Left ventricle myocardium inferior (tissue), 1 donor: ENCODE data around the gene FBXO3. TPM values are rescaled to one million over a fixed set of nuclear protein-coding genes. Genes with fewer than 3 reads are reported as not detected.

ENCODE experiments used
- DNase-seq: peaks from one replicate; pipeline ENCODE4 v3.0.0-alpha.2; 2020
- H3K27ac ChIP-seq: fragments of 200-600 bp; replicated peaks from 2 replicates; pipeline ENCODE4 v1.8.0; 2021
- H3K27me3 ChIP-seq: fragments of 200-600 bp; 2 replicates; pipeline ENCODE4 v1.8.0; 2021; ENCODE audit warnings: low read depth
- H3K36me3 ChIP-seq: fragments of 200-600 bp; 2 replicates; pipeline ENCODE4 v1.8.0; 2021
- H3K4me1 ChIP-seq: fragments of 200-600 bp; 2 replicates; pipeline ENCODE4 v1.8.0; 2021
- H3K4me3 ChIP-seq: fragments of 200-600 bp; 2 replicates; pipeline ENCODE4 v1.8.0; 2021; ENCODE audit warnings: mild to moderate bottlenecking, moderate library complexity
- H3K9me3 ChIP-seq: fragments of 200-600 bp; replicated peaks from 2 replicates; pipeline ENCODE4 v1.8.0; 2021
- CTCF ChIP-seq: fragments of 200-600 bp; IDR thresholded peaks from 2 replicates; pipeline ENCODE4 v1.8.0; 2021; ENCODE audit warnings: antibody characterized with exemption, mild to moderate bottlenecking, borderline replicate concordance
- intact Hi-C: fragments of 100-400 bp; cut with micrococcal nuclease; formaldehyde crosslinking; loops from one replicate; pipeline ENCODE4 v1.11.0; 2022
- total RNA-seq: library from RNA; stranded (reverse); fragmentation: NEBNext Ultra II Directional; extraction: Animal tissue kit (Norgen Biotek cat#: 25700); gene quantifications from one replicate; pipeline ENCODE4 v1.2.1, GENCODE V29; 2021
- donor health status: DM: no; HTN: yes; CAD: no; lungs with severe emphysema.

FBXO3 gene
- total RNA-seq, 1 donor from 2014 or later, result 49.8 TPM

DNA sequence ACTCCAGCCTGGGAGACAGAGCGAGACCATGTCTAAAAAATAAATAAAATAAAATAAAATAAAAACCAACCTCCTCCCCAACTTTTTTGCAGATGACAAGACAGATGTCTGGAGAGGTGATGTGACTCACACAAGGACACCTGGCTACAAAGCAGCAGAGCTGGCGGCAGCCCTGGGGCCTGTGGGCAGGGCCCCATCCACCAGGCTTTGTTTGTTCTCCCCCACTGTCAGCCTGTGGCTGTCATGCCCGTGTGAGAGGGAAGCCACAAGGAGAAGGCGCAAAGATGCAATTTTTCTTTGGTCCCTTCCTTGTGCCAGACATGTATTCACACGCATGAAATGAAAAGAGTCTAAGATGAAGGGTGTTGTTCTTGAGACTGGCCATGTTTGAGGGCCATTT lies 54.7 kb downstream of the FBXO3 start:
- intact Hi-C loops, result no loop called here
- H3K4me1 ChIP-seq, result peaks cover 100% of the 10 kb centered on the region

GRCh38 chr11:33718440-33718839 lies 55.9 kb downstream of the FBXO3 start:
- no peak for TF ChIP-seq CTCF
- peaks cover 100% of the 10 kb centered on the region for H3K4me1 ChIP-seq
- peaks cover 82% of the 10 kb centered on the region for H3K36me3 ChIP-seq
- H3K9me3 ChIP-seq, result no peaks in the 10 kb centered on the region
- DNase-seq, result no peak
- H3K4me3 ChIP-seq, result no peak overlapping the region
- intact Hi-C loops, result no loop called here
- H3K27ac ChIP-seq, result peak overlapping the region; percentile 93
- H3K27me3 ChIP-seq, result no peaks in the 10 kb centered on the region

More for the DNA sequence above, 54.7 kb downstream of the FBXO3 start:
- H3K27me3 ChIP-seq, result no peaks in the 10 kb centered on the region
- no peak for TF ChIP-seq CTCF
- H3K9me3 ChIP-seq, result no peaks in the 10 kb centered on the region
- no peak overlapping the region for H3K4me3 ChIP-seq
- no peak for DNase-seq
- peaks cover 71% of the 10 kb centered on the region for H3K36me3 ChIP-seq
- peak overlapping the region; percentile 93 for H3K27ac ChIP-seq

GRCh38 chr11:33716243-33716642 lies 58.1 kb downstream of the FBXO3 start:
- Histone ChIP-seq H3K36me3 (peaks cover 90% of the 10 kb centered on the region), H3K9me3 (no peaks in the 10 kb centered on the region), H3K4me3 (no peak overlapping the region), H3K27ac (peak overlapping the region; percentile 82), H3K27me3 (no peaks in the 10 kb centered on the region), H3K4me1 (peaks cover 93% of the 10 kb centered on the region)
- intact Hi-C loops, result no loop called here
- peak; percentile 54 for TF ChIP-seq CTCF
- DNase-seq, result no peak

DNA sequence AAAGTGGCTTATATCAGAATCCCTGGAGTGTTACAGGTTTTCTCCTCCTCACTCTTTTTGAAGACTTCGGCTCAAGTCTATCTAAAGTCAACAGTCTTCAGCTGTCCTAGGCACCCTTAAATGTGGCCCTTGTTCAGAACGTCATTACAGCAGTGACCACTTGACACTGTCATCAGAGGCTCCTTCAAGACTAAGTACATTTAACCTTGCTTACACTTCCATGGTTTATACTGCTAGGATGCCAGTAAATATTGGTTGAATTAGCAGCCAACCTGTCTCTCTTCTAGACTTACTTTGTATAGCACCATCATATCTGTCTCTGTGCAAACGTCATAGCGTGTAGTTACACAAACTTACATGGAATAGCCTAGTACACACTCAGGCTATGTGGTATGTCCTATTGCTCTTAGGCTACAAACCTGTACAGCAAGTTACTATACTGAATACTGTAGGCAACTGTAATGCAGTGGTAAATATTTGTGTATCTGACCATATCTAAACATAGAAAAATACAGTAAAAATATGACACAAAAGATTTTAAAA lies 60.4 kb downstream of the FBXO3 start:
- Histone ChIP-seq H3K27ac (peak overlapping the region; percentile 82), H3K9me3 (no peaks in the 10 kb centered on the region), H3K4me1 (peaks cover 88% of the 10 kb centered on the region), H3K36me3 (peaks cover 91% of the 10 kb centered on the region), H3K27me3 (no peaks in the 10 kb centered on the region), H3K4me3 (no peak overlapping the region)
- intact Hi-C loops, result no loop called here
- no peak for DNase-seq
- TF ChIP-seq CTCF, result no peak

DNA sequence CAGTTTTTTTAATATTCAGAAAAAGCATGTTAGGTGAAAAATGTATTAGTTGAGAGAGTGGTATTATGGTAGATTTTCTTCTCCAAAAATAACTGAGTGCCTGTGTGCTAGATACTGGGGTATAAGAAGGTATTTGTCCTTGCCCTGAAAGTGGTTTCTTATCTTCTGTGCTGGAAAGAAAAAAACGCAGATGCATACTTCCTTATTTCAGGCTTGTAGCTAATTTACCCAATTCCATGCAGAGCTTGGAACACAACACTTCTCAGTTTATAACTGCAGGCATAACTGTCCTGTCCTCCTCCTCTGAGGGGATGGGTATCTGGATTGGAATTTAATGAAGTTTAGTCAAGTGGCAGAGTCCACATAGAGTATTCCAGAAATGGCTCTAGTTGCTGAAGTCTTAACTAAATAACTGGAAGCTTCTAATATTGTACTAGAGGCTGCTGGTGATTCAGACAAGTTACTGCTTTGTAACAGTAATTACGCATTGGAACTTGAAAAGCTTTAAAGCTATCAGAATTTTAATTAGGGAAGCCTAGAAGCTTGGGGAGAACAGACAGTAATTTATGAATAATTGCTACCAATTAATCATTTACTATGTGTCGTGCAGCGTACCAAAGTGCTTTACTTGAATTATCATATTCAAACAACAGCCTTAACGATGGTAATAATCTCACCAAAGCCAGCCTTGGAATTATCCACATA lies 61.0 kb downstream of the FBXO3 start:
- intact Hi-C loops, result no loop called here
- Histone ChIP-seq H3K27ac (peak overlapping the region; percentile 82), H3K36me3 (peaks cover 91% of the 10 kb centered on the region), H3K9me3 (no peaks in the 10 kb centered on the region), H3K4me1 (peaks cover 88% of the 10 kb centered on the region), H3K4me3 (no peak overlapping the region), H3K27me3 (no peaks in the 10 kb centered on the region)
- no peak for TF ChIP-seq CTCF
- no peak for DNase-seq
